AG09309 (cell line): ENCODE results near the gene HES1.

Source experiments
- DNase-seq: peaks from one replicate; pipeline ENCODE4 v3.0.0-alpha.2; 2010; ENCODE audit warnings: low read depth
- H3K4me3 ChIP-seq: 2 replicates; pipeline ENCODE4 v1.5.1; 2011; ENCODE audit warnings: mild to moderate bottlenecking, low read depth, low read length, moderate library complexity; ENCODE audit not compliant: control insufficient read depth
- CTCF ChIP-seq: IDR thresholded peaks from 2 replicates; pipeline ENCODE4 v1.5.1; 2011; ENCODE audit warnings: mild to moderate bottlenecking, low read depth, low read length, inconsistent platforms; ENCODE audit not compliant: insufficient read depth, control insufficient read depth; ENCODE audit errors: missing control alignments

The HES1 gene

GRCh38 chr3:194177141-194177540 lies 41.2 kb downstream of the HES1 start:
- DNase-seq: no peak
- TF ChIP-seq CTCF: no peak
- H3K4me3 ChIP-seq: no peak overlapping the region

GRCh38 chr3:194178128-194178527 lies 42.2 kb downstream of the HES1 start:
- no peak for DNase-seq
- no peak overlapping the region for H3K4me3 ChIP-seq

GRCh38 chr3:194178669-194179068 lies 42.7 kb downstream of the HES1 start:
- TF ChIP-seq CTCF: no peak
- DNase-seq: no peak
- no peak overlapping the region for H3K4me3 ChIP-seq

More at GRCh38 chr3:194178128-194178527, 42.2 kb downstream of the HES1 start:
- no peak for TF ChIP-seq CTCF

- no peak for DNase-seq
- H3K4me3 ChIP-seq: no peak overlapping the region
- TF ChIP-seq CTCF: no peak
Measured at GRCh38 chr3:194180570-194180969, 44.6 kb downstream of the HES1 start.

GRCh38 chr3:194181612-194182529 lies 45.9 kb downstream of the HES1 start:
- TF ChIP-seq CTCF: no peak
- no peak for DNase-seq
- no peak overlapping the region for H3K4me3 ChIP-seq

GRCh38 chr3:194183271-194183670 lies 47.3 kb downstream of the HES1 start:
- H3K4me3 ChIP-seq: no peak overlapping the region
- no peak for TF ChIP-seq CTCF
- DNase-seq: no peak
